Measurements from ENCODE around the gene PITPNC1. TPM values are rescaled to one million over a fixed set of nuclear protein-coding genes. Genes with fewer than 3 reads are reported as not detected.

PITPNC1 gene
- polyA plus RNA-seq, 1 experiment = 9.1 TPM

GRCh38 chr17:67671493-67671892, 294.4 kb downstream of the PITPNC1 start:
- TF ChIP-seq, protein P1, sequence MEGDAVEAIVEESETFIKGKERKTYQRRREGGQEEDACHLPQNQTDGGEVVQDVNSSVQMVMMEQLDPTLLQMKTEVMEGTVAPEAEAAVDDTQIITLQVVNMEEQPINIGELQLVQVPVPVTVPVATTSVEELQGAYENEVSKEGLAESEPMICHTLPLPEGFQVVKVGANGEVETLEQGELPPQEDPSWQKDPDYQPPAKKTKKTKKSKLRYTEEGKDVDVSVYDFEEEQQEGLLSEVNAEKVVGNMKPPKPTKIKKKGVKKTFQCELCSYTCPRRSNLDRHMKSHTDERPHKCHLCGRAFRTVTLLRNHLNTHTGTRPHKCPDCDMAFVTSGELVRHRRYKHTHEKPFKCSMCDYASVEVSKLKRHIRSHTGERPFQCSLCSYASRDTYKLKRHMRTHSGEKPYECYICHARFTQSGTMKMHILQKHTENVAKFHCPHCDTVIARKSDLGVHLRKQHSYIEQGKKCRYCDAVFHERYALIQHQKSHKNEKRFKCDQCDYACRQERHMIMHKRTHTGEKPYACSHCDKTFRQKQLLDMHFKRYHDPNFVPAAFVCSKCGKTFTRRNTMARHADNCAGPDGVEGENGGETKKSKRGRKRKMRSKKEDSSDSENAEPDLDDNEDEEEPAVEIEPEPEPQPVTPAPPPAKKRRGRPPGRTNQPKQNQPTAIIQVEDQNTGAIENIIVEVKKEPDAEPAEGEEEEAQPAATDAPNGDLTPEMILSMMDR (IDR thresholded peaks at IDR 0.05; ENCODE audit: low read depth, low read length) = no peak
- no peak overlapping the region for H3K27ac ChIP-seq (ENCODE audit: low read depth, low read length)
- no peaks in the 10 kb centered on the region for H3K27me3 ChIP-seq (ENCODE audit: control insufficient read depth, insufficient read depth, low read length)
- H3K4me3 ChIP-seq (ENCODE audit: low read depth, low read length) = no peak overlapping the region
- POLR2A ChIA-PET = no interaction called here
- H3K9me3 ChIP-seq (ENCODE audit: control insufficient read depth, insufficient read depth, low read length) = no peaks in the 10 kb centered on the region
- CTCF ChIA-PET = interaction anchor here (1.4 kb wide), 1 partner anchor 41 kb away, joined by 4 read pairs; no protein-coding TSS in a partner anchor
- no peak for DNase-seq (ENCODE audit: low read depth, low spot score)

GRCh38 chr17:67672592-67673335, 295.7 kb downstream of the PITPNC1 start:
- no peaks in the 10 kb centered on the region for H3K9me3 ChIP-seq (ENCODE audit: control insufficient read depth, insufficient read depth, low read length)
- no peaks in the 10 kb centered on the region for H3K27me3 ChIP-seq (ENCODE audit: control insufficient read depth, insufficient read depth, low read length)
- ChIA-PET CTCF (no interaction called here), POLR2A (no interaction called here)
- TF ChIP-seq, protein P1 (IDR thresholded peaks at IDR 0.05; ENCODE audit: low read depth, low read length) = no peak
- no peak overlapping the region for H3K27ac ChIP-seq (ENCODE audit: low read depth, low read length)
- no peak overlapping the region for H3K4me3 ChIP-seq (ENCODE audit: low read depth, low read length)
- no peak for DNase-seq (ENCODE audit: low read depth, low spot score)

DNA sequence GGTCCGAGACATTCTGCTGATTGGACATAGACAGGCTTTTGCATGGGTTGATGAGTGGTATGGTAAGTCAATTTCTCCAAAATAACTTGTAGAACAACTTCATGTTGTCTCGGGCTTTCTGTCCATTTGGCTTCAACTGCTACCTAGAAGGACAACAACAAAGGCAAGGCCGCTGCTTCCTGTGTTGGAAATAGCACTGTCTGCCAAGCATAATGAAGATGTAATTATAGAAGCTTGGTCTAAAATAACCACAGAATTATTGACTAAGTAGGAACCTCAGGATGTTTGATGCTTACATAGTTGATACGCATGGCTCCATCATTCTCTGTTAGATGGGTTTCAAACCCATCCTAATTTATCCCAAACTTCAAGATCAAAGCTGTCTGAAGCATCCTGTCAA, 298.4 kb downstream of the PITPNC1 start:
- H3K27ac ChIP-seq (ENCODE audit: low read depth, low read length) = no peak overlapping the region
- no peaks in the 10 kb centered on the region for H3K27me3 ChIP-seq (ENCODE audit: control insufficient read depth, insufficient read depth, low read length)
- no peak overlapping the region for H3K4me3 ChIP-seq (ENCODE audit: low read depth, low read length)
- no peak for DNase-seq (ENCODE audit: low read depth, low spot score)
- ChIA-PET POLR2A (no interaction called here), CTCF (interaction anchor here (1.3 to 1.7 kb wide), 2 partner anchors 297 to 301 kb away, joined by 5 to 6 read pairs; no protein-coding TSS in a partner anchor)
- no peaks in the 10 kb centered on the region for H3K9me3 ChIP-seq (ENCODE audit: control insufficient read depth, insufficient read depth, low read length)
- TF ChIP-seq, protein P1 (IDR thresholded peaks at IDR 0.05; ENCODE audit: low read depth, low read length) = no peak

GRCh38 chr17:67676305-67676704, 299.2 kb downstream of the PITPNC1 start:
- no peak for DNase-seq (ENCODE audit: low read depth, low spot score)
- H3K9me3 ChIP-seq (ENCODE audit: control insufficient read depth, insufficient read depth, low read length) = no peaks in the 10 kb centered on the region
- ChIA-PET CTCF (interaction anchor here (1.3 to 1.7 kb wide), 4 partner anchors 12 to 302 kb away, joined by 4 to 9 read pairs (median 6); no protein-coding TSS in a partner anchor), POLR2A (no interaction called here)
- H3K4me3 ChIP-seq (ENCODE audit: low read depth, low read length) = no peak overlapping the region
- H3K27me3 ChIP-seq (ENCODE audit: control insufficient read depth, insufficient read depth, low read length) = no peaks in the 10 kb centered on the region
- no peak overlapping the region for H3K27ac ChIP-seq (ENCODE audit: low read depth, low read length)
- TF ChIP-seq, protein P1 (IDR thresholded peaks at IDR 0.05; ENCODE audit: low read depth, low read length) = no peak

- Histone ChIP-seq H3K27ac (ENCODE audit: low read depth, low read length) (no peak overlapping the region), H3K27me3 (ENCODE audit: control insufficient read depth, insufficient read depth, low read length) (no peaks in the 10 kb centered on the region), H3K4me3 (ENCODE audit: low read depth, low read length) (no peak overlapping the region), H3K9me3 (ENCODE audit: control insufficient read depth, insufficient read depth, low read length) (no peaks in the 10 kb centered on the region)
- TF ChIP-seq, protein P1 (IDR thresholded peaks at IDR 0.05; ENCODE audit: low read depth, low read length) = no peak
- no peak for DNase-seq (ENCODE audit: low read depth, low spot score)
- CTCF ChIA-PET = interaction anchor here (1.8 kb wide), 1 partner anchor 12 kb away, joined by 6 read pairs; no protein-coding TSS in a partner anchor
- POLR2A ChIA-PET = no interaction called here
Observed at GRCh38 chr17:67678414-67678813, 301.3 kb downstream of the PITPNC1 start.
